Measurements from ENCODE around the gene ITGB5.
"Not testable (repeated sequence)": the region's sequence is repeated elsewhere in the genome, so short reads cannot be mapped to it uniquely, and the experiment has no call there.

The ITGB5 gene

GRCh38 chr3:124789103-124789502 is 98.1 kb downstream of the ITGB5 start:
- not testable (repeated sequence) for H3K36me3 Mint-ChIP-seq (ENCODE audit: low read depth); H3K4me3 Mint-ChIP-seq; H3K9me3 Mint-ChIP-seq; DNase-seq; H3K27me3 Mint-ChIP-seq; H3K4me1 Mint-ChIP-seq (ENCODE audit: low read depth); H3K27ac Mint-ChIP-seq

GRCh38 chr3:124788254-124788745 is 98.9 kb downstream of the ITGB5 start:
- no peaks in the 10 kb centered on the region for H3K36me3 Mint-ChIP-seq (ENCODE audit: low read depth)
- no peak overlapping the region for H3K27ac Mint-ChIP-seq
- no peak for DNase-seq
- peaks cover 10% of the 10 kb centered on the region for H3K4me1 Mint-ChIP-seq (ENCODE audit: low read depth)
- H3K9me3 Mint-ChIP-seq: no peaks in the 10 kb centered on the region
- H3K27me3 Mint-ChIP-seq: peaks cover 6% of the 10 kb centered on the region
- H3K4me3 Mint-ChIP-seq: no peak overlapping the region

DNA sequence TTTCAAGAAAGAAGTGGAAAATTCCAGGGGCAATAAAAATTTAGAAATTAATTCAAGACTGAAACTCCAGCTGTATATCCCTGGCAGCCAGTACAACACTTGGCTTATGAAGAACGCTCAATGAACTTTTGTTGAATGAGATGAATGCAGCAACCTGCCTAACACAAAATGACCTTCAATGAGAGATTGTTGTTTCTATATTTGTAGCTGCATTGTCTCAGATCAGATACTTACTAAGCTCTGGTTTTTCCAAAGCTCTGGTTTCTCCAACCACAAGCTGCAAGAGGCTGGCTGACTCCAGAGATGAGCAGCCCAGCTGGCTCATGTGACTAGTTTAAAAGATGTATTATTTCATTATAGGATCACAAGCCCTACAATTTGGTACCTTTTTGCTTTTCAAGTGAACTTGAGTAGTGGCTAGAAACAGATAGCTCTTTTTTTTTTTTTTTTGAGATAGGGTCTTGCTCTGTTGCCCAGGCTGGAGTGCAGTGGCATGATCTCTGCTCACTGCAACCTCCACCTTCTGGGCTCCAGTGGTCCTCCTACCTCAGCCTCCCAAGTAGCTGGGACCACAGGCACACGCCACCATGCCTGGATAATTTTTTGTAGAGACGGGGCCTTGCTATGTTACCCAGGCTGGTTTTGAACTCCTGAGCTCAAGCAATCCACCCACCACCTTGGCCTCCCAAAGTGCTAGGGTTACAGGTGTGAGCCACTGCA is 99.5 kb downstream of the ITGB5 start:
- Mint-ChIP-seq H3K4me1 (ENCODE audit: low read depth) (peaks cover 10% of the 10 kb centered on the region), H3K27ac (no peak overlapping the region), H3K4me3 (no peak overlapping the region), H3K36me3 (ENCODE audit: low read depth) (no peaks in the 10 kb centered on the region), H3K9me3 (no peaks in the 10 kb centered on the region), H3K27me3 (peaks cover 6% of the 10 kb centered on the region)
- DNase-seq: no peak

DNA sequence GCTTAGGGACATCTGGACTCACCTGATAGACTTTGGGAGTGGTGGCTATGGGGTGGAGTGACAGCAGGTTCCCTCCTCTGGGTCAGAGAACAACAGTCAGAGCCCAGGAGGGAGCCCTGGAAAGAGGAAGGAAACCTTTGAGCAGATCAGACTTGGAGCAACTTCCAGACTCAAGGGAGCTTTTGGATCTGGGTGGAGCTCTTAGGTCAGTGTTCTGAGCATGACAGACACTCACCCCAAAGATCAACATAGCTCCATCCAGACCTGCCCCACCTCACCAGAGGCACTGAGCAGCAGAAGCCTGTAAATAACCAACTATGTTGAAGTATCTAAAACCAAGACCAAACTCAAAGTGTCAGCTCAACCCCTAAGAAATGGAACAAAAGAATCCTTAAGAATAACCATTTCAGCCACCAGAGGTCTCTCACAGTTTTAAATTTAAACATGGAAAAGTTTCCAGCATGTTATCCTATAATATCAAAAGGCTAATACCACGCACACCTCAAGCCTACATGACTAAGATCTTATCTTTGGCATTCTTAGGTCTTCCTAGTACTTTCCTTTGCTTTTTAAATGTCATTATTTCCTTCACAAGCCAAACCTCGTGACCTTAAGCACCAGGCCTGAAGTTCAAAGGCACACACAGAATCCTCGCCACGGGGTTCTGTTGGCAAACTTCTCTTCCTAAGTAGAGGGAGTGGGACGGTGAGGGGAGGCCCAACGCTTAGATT is 100.5 kb downstream of the ITGB5 start:
- peaks cover 10% of the 10 kb centered on the region for H3K4me1 Mint-ChIP-seq (ENCODE audit: low read depth)
- no peak overlapping the region for H3K4me3 Mint-ChIP-seq
- H3K9me3 Mint-ChIP-seq: no peaks in the 10 kb centered on the region
- H3K27ac Mint-ChIP-seq: no peak overlapping the region
- no peak for DNase-seq
- no peaks in the 10 kb centered on the region for H3K36me3 Mint-ChIP-seq (ENCODE audit: low read depth)
- peaks cover 6% of the 10 kb centered on the region for H3K27me3 Mint-ChIP-seq

GRCh38 chr3:124785973-124786372 is 101.2 kb downstream of the ITGB5 start:
- Mint-ChIP-seq H3K9me3 (no peaks in the 10 kb centered on the region), H3K4me3 (no peak overlapping the region), H3K36me3 (ENCODE audit: low read depth) (no peaks in the 10 kb centered on the region), H3K4me1 (ENCODE audit: low read depth) (peaks cover 8% of the 10 kb centered on the region), H3K27ac (no peak overlapping the region), H3K27me3 (peaks cover under 1% of the 10 kb centered on the region)
- DNase-seq: no peak

DNA sequence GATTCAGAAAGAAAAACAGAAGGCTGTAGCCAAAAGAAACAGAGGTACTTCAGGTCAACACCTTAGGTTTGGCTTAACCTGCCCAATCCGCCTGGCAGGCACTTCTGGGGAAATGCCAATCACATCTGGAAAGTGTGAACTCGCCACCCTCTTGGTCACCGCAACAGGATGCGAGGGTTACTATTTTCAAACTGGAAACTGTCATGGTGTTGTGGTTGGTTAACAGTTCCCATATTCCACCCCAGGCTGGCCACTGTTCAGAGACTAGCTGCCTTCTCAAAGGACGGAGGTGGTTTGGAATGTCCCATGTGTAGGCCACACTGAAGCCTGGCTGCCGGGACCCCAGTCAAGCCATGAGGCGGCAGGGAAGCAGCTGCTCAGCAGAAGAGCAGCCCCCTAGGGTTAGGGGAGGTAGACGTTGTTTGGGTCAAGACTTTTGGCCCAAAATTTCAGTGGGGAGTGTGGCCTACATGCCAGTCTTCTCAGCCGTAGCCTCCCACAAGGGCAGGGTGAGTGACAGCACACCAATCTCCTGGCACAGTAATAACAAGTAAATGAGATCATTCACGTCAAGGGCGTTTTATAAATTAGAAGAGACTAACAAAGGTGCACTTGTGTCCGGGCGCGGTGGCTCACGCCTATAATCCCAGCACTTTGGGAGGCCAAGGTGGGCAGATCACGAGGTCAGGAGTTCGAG is 102.3 kb downstream of the ITGB5 start:
- no peak for DNase-seq
- H3K4me3 Mint-ChIP-seq: no peak overlapping the region
- no peaks in the 10 kb centered on the region for H3K36me3 Mint-ChIP-seq (ENCODE audit: low read depth)
- H3K27ac Mint-ChIP-seq: no peak overlapping the region
- peaks cover 12% of the 10 kb centered on the region for H3K4me1 Mint-ChIP-seq (ENCODE audit: low read depth)
- no peaks in the 10 kb centered on the region for H3K27me3 Mint-ChIP-seq
- H3K9me3 Mint-ChIP-seq: no peaks in the 10 kb centered on the region

DNA sequence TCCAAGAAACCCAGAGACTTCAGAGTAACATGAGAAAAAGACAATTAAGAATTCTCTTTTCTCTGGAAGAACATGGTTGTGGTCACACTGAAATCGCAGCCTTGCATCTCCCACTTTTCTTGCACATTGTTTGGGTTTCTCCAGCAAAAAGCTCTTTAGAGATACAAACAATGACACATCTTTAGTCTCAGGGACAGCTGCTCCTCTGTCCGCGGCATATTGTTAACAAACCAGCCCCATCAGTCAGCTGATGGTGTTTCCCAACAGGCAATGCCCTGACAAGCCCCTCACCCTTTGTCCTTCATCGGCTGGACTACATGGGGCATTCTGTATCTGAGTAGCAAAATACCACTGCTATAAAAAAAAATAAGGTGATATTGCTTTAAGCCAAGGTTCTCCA is 103.5 kb downstream of the ITGB5 start:
- H3K27ac Mint-ChIP-seq: no peak overlapping the region
- peaks cover 12% of the 10 kb centered on the region for H3K4me1 Mint-ChIP-seq (ENCODE audit: low read depth)
- DNase-seq: no peak

GRCh38 chr3:124782377-124782712 is 104.8 kb downstream of the ITGB5 start:
- not testable (repeated sequence) for H3K9me3 Mint-ChIP-seq; H3K4me3 Mint-ChIP-seq; H3K27ac Mint-ChIP-seq; H3K36me3 Mint-ChIP-seq (ENCODE audit: low read depth); DNase-seq; H3K27me3 Mint-ChIP-seq
- peaks cover 12% of the 10 kb centered on the region for H3K4me1 Mint-ChIP-seq (ENCODE audit: low read depth)

More for the DNA sequence above, 103.5 kb downstream of the ITGB5 start:
- Mint-ChIP-seq H3K36me3 (ENCODE audit: low read depth) (no peaks in the 10 kb centered on the region), H3K4me3 (no peak overlapping the region), H3K9me3 (no peaks in the 10 kb centered on the region), H3K27me3 (no peaks in the 10 kb centered on the region)

GRCh38 chr3:124781476-124782376 is 105.4 kb downstream of the ITGB5 start:
- peaks cover 7% of the 10 kb centered on the region for H3K4me1 Mint-ChIP-seq (ENCODE audit: low read depth)
- no peak overlapping the region for H3K4me3 Mint-ChIP-seq
- H3K9me3 Mint-ChIP-seq: no peaks in the 10 kb centered on the region
- H3K27ac Mint-ChIP-seq: no peak overlapping the region
- DNase-seq: no peak
- no peaks in the 10 kb centered on the region for H3K36me3 Mint-ChIP-seq (ENCODE audit: low read depth)
- H3K27me3 Mint-ChIP-seq: no peaks in the 10 kb centered on the region

- H3K27me3 Mint-ChIP-seq: no peaks in the 10 kb centered on the region
- H3K9me3 Mint-ChIP-seq: no peaks in the 10 kb centered on the region
- peak overlapping the region; percentile 38 for H3K27ac Mint-ChIP-seq
- DNase-seq: no peak
- no peaks in the 10 kb centered on the region for H3K36me3 Mint-ChIP-seq (ENCODE audit: low read depth)
- H3K4me1 Mint-ChIP-seq (ENCODE audit: low read depth): peaks cover 6% of the 10 kb centered on the region
- no peak overlapping the region for H3K4me3 Mint-ChIP-seq
Observed at GRCh38 chr3:124780761-124781475, 106.2 kb downstream of the ITGB5 start.

- Mint-ChIP-seq H3K4me3 (no peak overlapping the region), H3K4me1 (ENCODE audit: low read depth) (peaks cover 6% of the 10 kb centered on the region), H3K36me3 (ENCODE audit: low read depth) (no peaks in the 10 kb centered on the region), H3K9me3 (no peaks in the 10 kb centered on the region), H3K27me3 (no peaks in the 10 kb centered on the region), H3K27ac (no peak overlapping the region)
- no peak for DNase-seq
Observed at GRCh38 chr3:124780356-124780755, 106.8 kb downstream of the ITGB5 start.

- no peaks in the 10 kb centered on the region for H3K36me3 Mint-ChIP-seq (ENCODE audit: low read depth)
- H3K27ac Mint-ChIP-seq: no peak overlapping the region
- no peak overlapping the region for H3K4me3 Mint-ChIP-seq
- no peak for DNase-seq
- no peaks in the 10 kb centered on the region for H3K27me3 Mint-ChIP-seq
- H3K9me3 Mint-ChIP-seq: no peaks in the 10 kb centered on the region
- H3K4me1 Mint-ChIP-seq (ENCODE audit: low read depth): peaks cover 6% of the 10 kb centered on the region
Observed at GRCh38 chr3:124779751-124780191, 107.4 kb downstream of the ITGB5 start.

DNA sequence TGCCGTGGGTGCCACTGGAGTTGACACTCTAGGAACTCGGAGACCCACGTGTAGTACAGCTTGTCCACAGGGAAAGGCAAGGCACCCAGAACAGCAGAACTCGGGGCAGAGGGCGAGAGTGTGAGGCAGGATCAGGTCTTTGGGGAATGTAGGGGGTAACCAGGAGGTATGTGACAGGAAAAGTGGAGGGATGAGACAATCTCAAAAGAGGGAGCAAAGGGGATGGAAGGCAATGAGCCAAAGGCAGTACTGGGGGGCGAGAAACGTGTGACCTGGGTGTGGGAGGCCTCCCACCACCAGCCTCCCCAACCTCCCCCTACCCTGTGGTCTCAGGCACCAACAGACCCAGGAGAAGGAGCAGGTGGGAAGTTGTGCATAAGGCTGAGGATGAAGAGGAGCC is 108.0 kb downstream of the ITGB5 start:
- H3K36me3 Mint-ChIP-seq (ENCODE audit: low read depth): no peaks in the 10 kb centered on the region
- no peak overlapping the region for H3K27ac Mint-ChIP-seq
- no peaks in the 10 kb centered on the region for H3K9me3 Mint-ChIP-seq
- no peak overlapping the region for H3K4me3 Mint-ChIP-seq
- H3K4me1 Mint-ChIP-seq (ENCODE audit: low read depth): peaks cover 6% of the 10 kb centered on the region
- peaks cover 1% of the 10 kb centered on the region for H3K27me3 Mint-ChIP-seq
- no peak for DNase-seq

Data from activated T-cell treated with anti-CD3 and anti-CD28 coated beads, Interleukin-2, amount 50 U/mL, for 24 hours (primary cell).